Fibroblast of peridontal ligament (primary cell): Measurements from ENCODE around the gene CLN5.
"Not testable (repeated sequence)": the region's sequence is repeated elsewhere in the genome, so short reads cannot be mapped to it uniquely, and the experiment has no call there.

Source experiments
- DNase-seq: peaks from one replicate; pipeline ENCODE4 v3.0.0-alpha.2; 2010; ENCODE audit errors: extremely low read depth

CLN5 gene

GRCh38 chr13:76991796-76992547, at the start of gene CLN5:
Gene CLN5, plus strand, starts transcription at chr13:76992081. Its CDS starts 18 bp downstream, at chr13:76992099.
- DNase-seq, result peak; percentile 84

- DNase-seq, result no peak
Measured at GRCh38 chr13:76942363-76942762, 49.5 kb upstream of the CLN5 start.

GRCh38 chr13:76943646-76944045, 48.2 kb upstream of the CLN5 start:
- DNase-seq, result no peak

GRCh38 chr13:76944456-76944855, 47.4 kb upstream of the CLN5 start:
- peak; percentile 86 for DNase-seq

DNA sequence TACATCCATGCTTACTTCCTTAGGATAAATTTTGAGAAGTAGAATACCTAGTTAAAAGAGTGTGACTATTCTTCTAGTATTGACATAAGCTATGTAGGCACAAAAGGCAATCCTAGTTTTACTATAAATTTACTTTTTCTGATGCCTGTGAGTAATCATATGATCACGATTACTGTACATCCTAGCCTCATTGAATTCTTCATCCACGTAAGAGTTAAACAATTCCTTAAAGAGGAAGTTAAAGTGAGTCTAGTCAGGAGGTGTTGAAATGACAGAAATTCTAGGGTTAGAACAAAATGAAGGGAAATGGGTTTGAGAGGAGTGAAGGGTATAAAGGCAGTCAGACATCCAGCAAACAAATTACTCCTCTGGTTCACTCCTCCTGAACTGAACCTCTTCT, 43.7 kb upstream of the CLN5 start, which contains the start of gene ACOD1:
Gene ACOD1, plus strand, starts transcription at position 363 of the 400 bp plus-strand sequence. CDS start 48 bp downstream, outside the sequence.
- no peak for DNase-seq

- DNase-seq, result no peak
Measured at GRCh38 chr13:76950101-76950500, 41.8 kb upstream of the CLN5 start.

- no peak for DNase-seq
Measured at GRCh38 chr13:76953968-76954367, 37.9 kb upstream of the CLN5 start.

DNA sequence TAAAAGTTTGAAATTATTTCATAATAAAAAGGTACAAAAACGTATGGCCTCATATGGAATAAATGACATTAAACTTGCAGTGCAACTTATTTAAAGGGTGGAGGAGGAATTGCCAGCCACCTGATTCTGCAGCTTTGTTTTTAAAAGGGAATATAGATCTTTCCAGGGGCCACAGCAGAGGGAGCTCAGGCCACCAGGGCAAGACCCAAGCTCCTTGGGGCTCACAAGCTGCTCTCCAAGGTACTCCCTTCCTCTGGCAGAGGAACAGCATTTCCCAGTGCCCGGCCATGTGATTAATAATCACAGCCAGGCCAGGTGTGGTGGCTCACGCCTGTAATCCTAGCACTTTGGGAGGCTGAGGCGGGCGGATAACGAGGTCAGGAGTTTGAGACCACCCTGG, 37.3 kb upstream of the CLN5 start:
- no peak for DNase-seq

GRCh38 chr13:76955193-76955592, 36.7 kb upstream of the CLN5 start:
- no peak for DNase-seq

DNA sequence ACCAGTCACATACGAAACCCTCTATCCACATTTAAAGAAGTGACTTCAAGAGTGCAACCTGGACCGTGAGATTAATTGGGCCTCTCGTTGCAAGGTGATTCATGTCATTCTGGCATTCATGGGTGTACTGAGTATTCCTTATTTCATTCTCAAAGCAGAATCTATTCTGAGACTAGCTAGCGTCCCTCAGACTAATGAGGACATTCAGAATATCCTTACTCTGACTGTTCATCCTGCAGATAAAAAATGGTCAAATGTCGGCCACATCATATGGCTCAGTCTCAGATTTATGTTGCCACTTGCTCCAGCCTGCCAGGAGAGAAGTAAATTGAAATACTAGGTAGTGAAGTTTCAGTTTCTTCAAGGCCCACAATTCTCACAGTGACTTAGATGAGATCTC, 36.2 kb upstream of the CLN5 start:
- DNase-seq, result no peak

DNA sequence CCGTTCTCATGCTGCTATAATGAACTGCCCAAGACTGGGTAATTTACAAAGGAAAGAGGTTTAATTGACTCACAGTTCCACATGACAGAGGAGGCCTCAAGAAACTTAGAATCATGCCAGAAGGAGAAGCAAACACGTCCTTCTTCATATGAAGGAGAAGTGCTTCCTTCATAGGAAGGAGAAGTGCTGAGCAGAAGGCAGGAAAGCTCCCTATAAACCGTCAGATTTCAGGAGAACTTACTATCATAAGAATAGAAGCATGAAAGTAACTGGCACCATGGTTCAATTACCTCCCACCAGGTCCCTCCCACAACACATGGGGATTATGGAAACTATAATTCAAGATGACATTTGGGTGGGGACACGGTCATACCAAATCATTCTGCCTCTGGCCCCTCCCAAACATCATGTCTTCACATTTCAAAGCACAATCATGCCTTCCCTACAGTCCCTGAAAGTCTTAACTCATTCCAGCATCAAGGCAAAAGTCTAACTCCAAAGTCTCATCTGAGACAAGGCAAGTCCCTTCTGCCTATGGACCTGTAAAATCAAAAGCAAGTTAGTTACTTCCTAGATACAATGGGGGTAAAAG, 32.9 kb upstream of the CLN5 start:
- DNase-seq, result no peak

GRCh38 chr13:76959734-76960133, 32.1 kb upstream of the CLN5 start:
- DNase-seq, result not testable (repeated sequence)

DNA sequence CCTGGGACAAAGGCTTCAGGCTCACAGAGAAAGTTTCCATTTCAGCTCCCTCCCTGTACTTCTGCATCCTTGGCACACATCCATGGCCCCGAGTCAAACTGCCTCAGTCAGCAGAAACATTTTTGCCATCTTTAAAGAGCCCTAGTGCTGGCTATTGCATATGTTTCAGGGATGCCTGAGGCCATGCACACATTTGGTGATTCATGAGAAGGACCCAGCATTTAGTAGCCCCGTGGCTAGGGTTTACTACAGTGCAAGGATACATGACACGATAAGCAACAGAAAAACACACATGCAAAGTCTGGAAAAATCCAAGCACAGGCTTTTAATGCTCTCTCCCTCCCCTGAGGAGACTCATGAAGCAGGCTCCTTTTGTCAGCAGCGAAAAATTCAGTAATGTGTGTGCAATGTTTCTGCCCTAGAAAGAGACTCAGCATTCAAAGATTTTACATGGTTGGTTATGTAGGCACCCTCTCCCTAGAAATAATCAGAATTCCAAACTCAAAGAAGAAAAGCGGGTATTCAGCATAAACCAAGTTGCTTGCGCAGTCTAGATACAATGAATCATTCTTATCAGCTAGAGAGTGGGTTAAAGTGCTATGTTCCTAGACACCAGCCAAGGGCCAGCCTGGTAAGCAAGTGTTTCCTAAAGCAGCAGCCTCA, 26.0 kb upstream of the CLN5 start:
- peak; percentile 91 for DNase-seq

DNA sequence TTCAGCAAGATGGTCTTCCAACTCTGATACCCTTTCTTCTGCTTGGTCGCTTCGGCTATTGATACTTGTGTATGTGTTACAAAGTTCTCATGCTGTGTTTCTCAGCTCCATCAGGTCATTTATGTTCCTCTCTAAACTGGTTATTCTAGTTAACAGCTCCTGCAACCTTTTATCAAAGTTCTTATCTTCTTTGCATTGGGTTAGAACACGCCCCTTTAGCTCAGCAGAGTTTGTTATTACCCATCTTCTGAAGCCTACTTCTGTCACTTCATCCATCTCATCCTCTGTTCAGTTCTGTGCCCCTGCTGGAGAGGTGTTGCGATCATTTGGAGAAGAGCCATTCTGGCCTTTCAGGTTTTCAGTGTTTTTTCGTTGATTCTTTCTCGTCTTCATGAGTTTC, 24.9 kb upstream of the CLN5 start:
- no peak for DNase-seq

GRCh38 chr13:76968041-76968440, 23.8 kb upstream of the CLN5 start:
- no peak for DNase-seq

GRCh38 chr13:76969488-76970365, 22.2 kb upstream of the CLN5 start:
- no peak for DNase-seq

- no peak for DNase-seq
Measured at GRCh38 chr13:76971215-76971614, 20.7 kb upstream of the CLN5 start.

- DNase-seq, result no peak
Measured at GRCh38 chr13:76971851-76972829, 19.7 kb upstream of the CLN5 start.

- DNase-seq, result no peak
Measured at GRCh38 chr13:76973920-76974617, 17.8 kb upstream of the CLN5 start.

DNA sequence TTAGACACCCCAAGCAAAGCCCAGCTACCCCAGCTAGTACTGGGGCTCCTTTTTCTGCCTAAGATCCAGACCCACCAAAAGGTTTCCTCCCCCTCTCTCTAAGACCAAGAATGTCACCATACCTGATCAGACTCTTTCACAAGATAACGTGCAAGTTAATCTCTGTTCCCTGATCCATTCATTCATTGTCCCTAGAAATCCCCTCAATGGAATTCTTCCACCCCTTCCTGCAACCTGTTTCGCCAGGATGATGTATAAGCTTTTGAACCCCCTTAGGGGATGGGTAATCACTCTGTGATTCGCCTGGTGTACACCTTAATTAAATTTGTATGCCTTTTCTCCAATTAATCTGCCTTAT, 17.3 kb upstream of the CLN5 start:
- no peak for DNase-seq
